ENCODE measurements around the gene ACKR2. TPM values are rescaled to one million over a fixed set of nuclear protein-coding genes. Genes with fewer than 3 reads are reported as not detected.
"Not testable (repeated sequence)": the region's sequence is repeated elsewhere in the genome, so short reads cannot be mapped to it uniquely, and the experiment has no call there.

ACKR2 gene
- polyA plus RNA-seq, 3 donors, result 1.8 to 2.0 (median 1.9) TPM

DNA sequence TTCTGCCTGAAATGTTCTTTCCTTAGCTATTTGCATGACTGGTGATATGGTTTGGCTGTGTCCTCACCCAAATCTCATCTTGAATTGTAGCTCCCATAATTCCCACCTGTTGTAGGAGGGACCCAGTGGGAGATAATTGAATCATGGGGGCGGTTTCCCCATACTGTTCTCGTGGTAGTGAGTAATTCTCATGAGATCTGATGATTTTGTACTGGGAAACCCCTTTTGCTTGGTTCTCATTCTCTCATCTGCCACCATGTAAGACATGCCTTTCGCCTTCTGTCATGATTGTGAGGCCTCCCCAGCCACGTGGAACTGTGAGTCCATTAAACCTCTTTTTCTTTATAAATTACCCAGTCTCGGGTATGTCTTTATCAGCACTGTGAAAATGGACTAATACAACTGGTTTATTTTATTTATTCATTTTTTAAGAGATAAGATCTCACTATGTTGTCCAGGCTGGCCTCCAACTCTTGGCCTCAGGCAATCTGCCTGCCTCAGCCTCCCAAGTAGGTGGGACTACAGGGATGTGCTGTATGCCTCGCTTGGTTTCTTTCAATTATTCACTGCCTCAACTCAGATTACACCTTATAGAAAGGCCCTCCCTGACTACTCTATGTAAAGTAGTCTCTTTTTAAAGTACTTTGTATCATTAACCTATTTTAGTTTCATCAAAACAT lies 74.1 kb downstream of the ACKR2 start:
- not testable (repeated sequence) for DNase-seq (ENCODE audit: low read depth in 3 of 3, low spot score in 2 of 3)

DNA sequence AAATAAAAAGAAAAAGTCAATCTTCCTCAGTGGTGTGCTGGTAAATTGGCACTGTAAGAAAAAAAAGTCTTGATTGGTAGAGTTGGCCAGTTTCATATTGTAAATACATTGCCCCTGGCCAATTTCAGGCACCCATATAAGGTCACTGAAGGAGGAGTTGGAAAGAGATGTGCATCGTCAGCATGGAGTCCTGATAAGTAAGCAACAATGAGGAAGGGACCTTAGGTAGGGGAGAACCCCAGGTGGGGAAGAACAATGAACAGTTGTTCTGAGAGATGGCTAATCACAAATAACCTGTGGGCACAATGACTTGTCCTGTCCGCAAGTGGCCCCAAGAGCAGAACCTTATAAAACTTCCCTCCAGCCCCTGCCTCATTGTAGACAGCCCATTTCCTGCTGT lies 75.1 kb downstream of the ACKR2 start:
- no peak for DNase-seq (ENCODE audit: low read depth in 3 of 3, low spot score in 2 of 3)

DNA sequence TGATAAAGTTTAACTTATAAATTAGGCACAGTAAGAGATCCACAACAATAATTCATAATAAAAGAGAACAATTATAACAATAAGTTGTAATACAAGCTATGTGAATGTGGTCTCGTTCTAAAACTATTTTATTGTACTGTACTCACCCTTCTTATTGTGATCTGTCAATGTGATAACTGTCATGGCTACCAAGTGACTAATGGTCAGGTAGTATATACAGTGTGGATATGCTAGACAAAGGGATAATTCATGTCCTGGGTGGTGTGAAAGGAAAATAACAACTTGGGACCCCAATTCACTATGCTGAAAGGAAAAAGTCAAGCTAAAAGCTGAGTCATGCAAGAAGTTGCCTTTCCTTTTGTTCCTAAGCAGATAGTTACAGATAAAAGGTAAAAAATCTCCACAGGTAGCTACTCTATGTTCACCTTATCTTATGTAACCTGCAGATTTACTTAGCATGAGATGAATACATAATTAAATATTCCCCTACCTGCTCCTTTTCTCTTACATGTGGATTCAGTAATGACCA lies 77.1 kb downstream of the ACKR2 start:
- no peak for DNase-seq (ENCODE audit: low read depth in 3 of 3, low spot score in 2 of 3)

DNA sequence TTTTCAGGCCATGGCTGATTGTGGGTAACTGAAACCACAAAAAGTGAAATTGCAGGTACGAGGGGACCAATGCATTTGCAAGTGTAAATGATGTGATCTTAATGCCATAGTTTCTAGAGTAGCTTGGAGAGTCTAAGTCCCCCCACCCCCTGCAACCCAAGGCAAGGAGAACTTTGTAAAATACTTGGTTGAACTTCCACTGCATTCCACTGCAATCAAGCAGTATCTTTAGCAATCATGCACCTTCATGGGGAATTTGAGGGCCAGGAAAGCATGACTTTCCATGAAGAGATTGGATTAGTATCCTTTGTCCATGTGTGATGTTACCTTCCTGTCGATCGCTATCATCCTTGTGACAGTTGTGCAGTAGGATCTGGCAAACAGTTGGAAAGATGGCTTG lies 77.8 kb downstream of the ACKR2 start:
- DNase-seq (ENCODE audit: low read depth in 3 of 3, low spot score in 2 of 3), result no peak

DNA sequence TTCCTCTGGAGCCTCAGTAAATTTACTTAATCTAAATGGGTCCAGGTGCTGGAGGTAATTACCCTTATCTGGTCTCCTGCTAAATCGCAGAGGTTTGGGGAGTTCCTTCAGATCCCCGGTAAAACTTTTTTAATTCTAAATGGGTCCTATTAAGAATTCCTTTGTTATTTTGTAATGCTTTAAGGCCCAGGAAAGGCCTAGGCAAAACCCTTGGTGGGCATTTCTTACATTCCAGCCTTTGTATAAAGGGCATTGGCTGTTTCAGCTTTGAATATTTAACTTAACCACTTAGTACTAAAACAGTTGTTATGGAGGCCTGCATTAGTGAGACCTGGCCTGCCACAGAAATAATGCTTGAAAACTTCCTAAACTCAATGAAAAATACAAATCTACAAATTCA lies 81.8 kb downstream of the ACKR2 start:
- no peak for DNase-seq (ENCODE audit: low read depth in 3 of 3, low spot score in 2 of 3)

DNA sequence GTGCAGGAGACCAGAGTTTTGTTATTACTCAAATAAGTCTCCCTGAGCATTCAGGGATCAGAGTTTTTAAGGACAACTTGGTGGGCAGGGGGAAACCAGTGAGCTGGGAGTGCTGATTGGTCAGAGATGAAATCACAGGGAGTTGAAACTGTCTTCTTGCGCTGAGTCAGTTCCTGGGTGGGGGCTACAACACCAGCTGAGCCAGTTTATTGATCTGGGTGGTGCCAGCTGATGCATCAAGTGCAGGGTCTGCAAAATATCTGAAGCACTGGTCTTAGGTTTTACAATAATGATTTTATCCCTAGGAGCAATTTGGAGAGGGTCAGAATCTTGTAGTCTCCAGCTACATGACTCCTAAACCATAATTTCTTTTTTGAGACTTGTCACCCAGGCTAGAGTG lies 82.9 kb downstream of the ACKR2 start:
- DNase-seq (ENCODE audit: low read depth in 3 of 3, low spot score in 2 of 3), result no peak

DNA sequence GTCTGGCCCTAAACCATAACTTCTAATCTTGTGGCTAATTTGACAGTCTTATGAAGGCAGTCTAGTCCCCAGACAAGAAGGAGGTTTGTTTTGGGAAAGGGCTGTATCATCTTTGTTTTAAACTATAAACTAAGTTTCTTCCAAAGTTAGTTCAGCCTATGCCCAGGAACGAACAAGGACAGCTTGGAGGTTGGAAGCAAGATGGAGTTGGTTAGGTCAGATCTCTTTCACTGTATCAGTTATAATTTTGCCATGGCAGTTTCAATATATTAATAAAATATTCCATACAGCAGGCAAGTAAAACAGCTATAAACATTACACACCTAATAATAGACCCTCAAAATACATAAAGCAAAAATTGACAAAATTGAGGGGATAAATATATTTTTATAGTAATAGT lies 83.6 kb downstream of the ACKR2 start:
- DNase-seq (ENCODE audit: low read depth in 3 of 3, low spot score in 2 of 3), result no peak

DNA sequence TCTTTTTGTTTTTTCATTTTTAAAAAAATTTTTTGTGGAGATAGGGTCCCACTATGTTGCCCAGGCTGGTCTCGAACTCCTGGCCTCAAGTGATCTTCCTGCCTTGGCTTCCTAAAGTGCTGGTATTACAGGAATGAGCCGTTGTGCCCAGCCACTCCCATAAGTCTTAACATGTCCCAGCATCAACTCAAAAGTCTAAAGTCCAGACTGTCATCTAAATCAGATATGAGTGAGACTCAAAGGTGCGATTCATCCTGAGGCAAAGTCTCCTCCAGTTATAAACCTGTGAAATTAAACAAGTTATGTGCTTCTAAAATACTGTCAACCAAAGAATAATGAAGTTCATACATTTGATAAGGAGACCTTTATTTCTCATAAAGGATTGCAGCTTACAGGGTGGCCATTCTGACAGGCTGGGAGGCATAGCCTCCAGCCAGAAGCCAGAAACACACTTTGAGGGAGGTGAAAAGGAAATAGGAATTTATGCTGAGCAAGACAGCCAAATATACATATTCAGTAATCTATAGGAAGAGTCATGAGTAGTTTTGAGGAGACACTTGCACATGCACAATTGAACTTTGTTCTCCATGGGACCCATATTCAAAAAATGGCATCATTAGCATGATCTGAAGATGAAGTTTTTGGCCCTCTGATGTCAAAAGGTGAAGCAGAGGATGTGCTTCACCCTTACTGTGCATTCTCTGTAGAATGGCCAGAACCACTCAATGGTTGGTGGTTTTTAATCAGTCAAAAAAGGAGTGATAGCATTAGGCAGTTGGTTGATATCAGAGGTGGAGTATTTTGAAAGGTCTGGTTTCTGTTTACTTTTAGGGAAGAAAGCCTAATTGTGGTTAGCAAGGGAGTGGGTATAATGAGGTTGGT lies 85.7 kb downstream of the ACKR2 start:
- no peak for DNase-seq (ENCODE audit: low read depth in 3 of 3, low spot score in 2 of 3)

DNA sequence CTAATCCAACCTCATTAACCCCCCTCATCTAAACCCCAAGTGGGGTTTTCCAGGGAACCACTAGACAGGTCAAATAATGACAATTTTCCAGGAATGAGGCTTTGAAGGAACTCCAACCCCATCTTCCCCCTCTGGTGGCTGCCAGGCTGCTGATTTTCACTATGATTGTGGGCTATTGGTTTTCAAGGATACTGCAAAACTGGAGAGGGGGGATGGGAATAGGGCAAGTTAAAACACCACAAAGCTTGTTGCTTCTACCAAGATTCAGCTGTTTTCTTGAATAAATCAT lies 86.3 kb downstream of the ACKR2 start:
- no peak for DNase-seq (ENCODE audit: low read depth in 3 of 3, low spot score in 2 of 3)

DNA sequence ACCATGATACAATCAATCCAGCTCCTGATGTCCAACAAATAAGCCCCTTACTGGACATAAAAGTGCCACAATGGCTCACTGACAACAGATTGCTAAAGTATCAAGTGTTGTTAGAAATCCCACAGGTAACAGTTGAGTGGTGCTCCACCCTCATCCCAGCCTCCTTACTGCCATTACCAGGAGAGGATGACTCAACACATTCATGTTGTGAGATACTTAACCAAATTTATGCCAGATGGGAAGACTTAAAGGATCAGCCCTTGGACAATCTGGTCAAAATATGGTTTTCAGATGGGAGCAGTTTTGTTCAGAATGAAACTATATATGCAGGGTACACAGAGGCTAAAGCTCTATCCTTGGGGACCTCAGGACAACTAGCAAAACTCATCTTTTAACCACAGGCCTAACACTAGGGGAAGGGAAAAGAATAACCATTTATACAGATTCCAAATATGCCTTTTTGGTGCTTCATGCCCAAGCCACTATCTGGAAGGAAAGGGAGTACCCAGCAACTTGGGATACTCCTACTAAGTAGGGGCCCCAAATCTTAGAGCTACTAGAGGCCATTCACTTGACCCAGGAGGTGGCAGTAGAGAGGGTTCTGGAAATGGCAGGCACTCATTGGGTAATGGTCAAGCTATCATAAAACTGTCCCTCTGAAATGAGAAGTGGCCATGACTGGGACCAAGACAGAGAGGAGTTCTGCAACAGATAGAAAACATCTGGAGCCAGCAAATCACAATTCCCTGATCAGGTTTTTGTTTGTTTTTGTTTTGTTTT lies 89.8 kb downstream of the ACKR2 start:
- no peak for DNase-seq (ENCODE audit: low read depth in 3 of 3, low spot score in 2 of 3)

DNA sequence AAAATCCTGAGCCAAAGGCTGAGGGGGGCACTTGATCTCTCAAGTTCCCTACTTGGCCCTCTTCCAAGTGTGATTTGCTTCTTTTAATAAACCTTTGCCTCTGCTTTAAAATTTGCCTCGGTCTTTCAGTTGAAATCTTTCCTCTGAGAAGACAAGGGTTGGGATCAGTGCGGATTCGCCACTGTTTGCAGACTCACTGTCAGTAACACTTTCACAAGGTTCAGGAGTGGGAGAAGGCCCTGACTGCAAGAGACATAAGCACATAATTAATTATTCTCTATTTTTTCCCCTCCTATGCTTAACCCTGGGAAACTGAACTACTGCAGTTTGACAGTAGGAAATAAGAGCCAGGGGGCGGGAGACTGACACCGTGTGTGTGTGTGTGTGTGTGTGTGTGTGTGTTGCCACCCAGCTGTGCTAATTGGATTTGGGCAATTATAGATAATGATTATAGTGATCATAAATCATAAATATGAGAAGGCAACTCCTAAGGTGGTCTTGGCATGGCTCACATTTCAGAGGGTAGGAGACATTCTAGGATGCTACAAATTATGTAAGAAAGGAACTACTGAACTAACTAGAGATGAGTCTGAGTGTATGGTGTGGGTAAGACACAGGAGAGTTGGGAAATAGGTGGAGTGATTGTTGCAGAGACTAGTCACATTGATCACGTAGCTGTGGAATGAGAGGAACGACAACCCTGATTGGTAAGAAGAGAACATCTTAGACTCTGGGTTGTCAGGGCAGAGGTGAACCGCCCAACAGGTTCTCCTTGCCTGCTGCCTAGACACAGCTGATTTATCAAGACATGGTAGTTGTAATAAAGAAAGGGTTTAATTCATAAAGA lies 91.2 kb downstream of the ACKR2 start:
- no peak for DNase-seq (ENCODE audit: low read depth in 3 of 3, low spot score in 2 of 3)

DNA sequence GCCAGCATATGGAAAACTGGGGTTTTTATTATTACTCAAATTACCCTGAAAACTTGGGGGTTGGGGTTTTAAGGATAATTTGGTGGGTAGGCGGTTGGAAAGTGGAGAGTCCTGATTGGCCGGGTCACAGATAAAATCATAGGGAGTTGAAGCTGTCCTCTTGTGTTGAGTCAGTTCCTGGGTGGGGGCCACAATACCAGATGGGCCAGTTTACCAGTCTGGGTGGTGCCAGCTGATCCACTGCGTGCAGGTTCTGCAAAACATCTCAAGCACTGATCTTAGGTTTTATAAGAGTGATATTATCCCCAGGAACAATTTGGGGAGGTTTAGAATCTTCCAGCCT lies 91.8 kb downstream of the ACKR2 start:
- no peak for DNase-seq (ENCODE audit: low read depth in 3 of 3, low spot score in 2 of 3)

DNA sequence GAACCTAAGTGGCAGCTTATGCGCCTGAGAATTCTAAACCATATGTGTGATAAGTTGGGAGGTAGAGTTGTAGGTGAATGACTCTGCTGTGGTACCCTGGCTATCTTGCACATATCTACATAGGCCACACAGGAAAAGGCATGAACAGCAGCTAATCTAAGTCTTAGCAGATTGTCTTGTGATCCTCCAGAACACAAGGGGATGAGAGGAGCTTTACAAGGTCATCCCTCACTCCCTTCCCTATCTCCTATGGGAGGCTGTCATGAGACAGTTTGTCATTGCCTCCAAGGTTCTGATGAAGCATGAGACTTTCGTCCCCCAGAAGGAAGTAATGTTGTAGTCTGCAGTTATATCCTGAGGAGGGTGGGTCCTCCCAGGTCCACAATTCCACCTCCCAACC lies 93.0 kb downstream of the ACKR2 start:
- DNase-seq (ENCODE audit: low read depth in 3 of 3, low spot score in 2 of 3), result no peak

DNA sequence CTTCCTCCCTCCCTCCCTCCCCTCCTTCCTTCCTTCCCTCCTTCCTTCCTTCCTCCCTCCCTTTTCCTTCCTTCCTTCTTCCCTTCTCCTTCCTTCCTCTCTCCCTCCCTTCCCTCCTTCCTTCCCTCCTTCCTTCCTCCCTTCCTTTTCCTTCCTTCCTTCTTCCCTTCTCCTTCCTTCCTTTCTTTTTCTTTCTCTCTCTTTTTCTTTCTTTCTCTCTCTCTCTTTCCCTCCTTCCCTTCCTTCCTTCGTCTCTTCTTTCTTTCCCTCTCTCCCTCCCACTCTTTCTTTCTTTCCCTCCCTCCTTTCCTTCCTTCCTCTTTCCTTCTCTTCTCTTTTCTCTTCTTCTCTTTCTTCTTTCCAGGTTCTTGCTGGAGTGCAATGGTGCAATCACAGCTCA lies 94.8 kb downstream of the ACKR2 start:
- no peak for DNase-seq (ENCODE audit: low read depth in 3 of 3, low spot score in 2 of 3)

DNA sequence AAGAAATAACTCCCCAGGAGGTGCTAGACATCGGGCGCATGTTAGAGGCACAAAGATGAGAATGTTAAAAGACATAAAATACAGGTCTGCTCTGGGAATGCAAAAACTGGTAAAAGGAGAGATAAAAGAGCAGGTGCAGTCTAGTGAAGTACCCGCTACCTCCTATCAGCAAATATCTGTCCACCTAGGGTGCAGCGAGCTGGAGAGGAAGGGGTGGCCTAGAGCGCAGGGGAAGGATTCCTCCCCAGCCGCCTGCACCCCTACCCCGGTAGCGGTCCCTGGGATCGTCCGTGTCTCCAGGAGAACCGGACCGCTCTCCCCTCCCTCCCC lies 96.5 kb downstream of the ACKR2 start:
- DNase-seq (ENCODE audit: low read depth in 3 of 3, low spot score in 2 of 3), result peak in 1 of 3 donors; percentile 52

DNA sequence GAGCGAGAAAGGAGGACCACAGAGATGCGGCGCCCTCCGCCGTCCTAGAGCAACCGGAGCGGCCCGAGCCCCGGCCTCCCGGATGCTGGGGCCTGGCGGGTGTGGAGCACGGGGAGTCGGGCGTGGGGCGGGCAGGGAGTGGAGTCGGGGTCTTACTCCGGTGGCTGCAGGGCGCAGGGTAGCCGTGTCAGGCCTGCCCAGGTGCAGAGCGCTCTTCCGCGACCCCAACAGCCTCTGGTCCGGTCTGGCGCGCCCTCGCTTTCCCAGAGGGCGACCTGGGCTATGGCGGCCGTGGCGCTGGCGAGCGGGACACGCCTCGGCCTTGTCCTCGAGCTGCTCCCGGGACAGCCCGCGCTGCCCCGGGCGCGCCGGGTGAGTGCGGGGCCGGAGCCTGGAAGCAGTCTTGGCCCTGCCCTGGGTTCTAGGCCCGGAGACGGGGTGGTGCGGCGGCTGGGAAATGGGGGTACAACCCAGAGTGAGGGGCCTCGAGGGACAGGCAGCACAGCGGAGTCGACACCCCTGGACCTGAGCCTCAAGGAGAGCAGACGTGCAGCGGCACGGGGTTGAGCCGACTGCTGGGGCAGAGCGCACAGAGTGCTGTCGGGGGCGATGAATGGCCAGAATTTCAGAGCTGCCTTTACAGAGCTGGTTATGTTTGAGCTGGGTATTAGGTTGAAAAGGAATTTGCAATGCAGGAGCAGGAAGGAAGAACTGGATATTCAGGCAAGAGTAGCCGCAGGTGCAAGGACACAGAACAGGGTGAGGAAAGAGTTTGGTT lies 97.0 kb downstream of the ACKR2 start, which contains the start of gene ZNF662:
TSS of gene ZNF662 (plus strand) at position 73 of the 778 bp plus-strand sequence. CDS start 1,973 bp downstream, outside the sequence.
- DNase-seq (ENCODE audit: low read depth in 3 of 3, low spot score in 2 of 3), result peak in 2 of 3 donors; percentile 26 to 42

DNA sequence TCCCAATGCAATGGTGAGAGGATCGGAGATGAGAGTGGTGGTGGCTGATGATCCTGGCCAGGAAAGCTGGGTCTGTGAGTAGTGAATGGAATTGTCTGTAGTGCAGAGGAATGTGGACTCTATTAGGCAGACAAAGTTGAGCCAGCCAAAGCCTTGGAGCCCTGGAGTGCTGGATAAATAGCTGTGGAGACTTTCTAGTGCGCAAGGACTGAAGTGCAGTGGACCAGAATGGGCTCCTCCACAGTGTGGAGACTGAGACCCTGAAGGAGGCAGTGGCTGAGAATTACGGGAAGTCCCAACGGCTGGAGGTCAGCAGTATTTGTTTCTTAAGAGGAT lies 97.6 kb downstream of the ACKR2 start:
- DNase-seq (ENCODE audit: low read depth in 3 of 3, low spot score in 2 of 3), result no peak

DNA sequence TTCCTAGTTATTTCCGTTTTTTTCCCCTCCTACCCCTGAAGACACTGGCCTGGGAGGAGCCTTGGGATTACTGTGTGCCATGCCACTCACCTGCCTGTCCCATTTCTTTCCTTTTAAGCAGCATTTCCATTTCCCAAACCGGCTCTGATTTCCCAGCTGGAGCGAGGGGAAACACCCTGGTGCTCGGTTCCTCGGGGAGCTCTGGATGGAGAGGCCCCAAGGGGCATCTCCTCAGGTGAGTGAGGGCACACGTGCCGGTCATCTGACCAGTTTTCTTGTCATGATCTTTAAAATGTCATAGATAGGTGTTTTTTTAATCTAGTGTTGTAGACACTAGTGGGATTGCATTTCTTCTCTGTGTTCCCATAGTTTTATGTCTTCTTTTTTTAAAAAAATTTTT lies 99.4 kb downstream of the ACKR2 start:
- DNase-seq (ENCODE audit: low read depth in 3 of 3, low spot score in 2 of 3), result no peak

DNA sequence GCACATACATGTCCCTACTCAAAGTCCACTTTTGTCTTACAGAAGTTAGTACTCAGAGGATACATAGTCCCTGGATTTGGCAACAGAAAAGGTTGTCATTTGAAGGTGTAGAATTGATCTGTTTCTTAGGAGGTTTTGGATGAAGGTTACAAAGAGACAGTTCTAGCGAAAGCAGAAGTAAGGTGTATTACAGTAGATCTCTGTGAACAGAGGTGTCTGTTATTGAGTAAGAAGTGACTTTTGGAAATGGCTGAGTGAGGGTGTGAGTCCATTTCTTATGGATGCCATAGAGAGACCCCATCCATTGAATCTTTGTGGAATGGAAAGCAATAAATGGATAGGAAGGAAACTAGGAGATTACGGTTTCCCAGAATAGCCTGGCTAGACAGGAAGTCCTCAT lies 102.3 kb downstream of the ACKR2 start:
- no peak for DNase-seq (ENCODE audit: low read depth in 3 of 3, low spot score in 2 of 3)
